GM18507 (cell line): ENCODE measurements around the gene TMC3.

Experiments used
- DNase-seq: peaks from one replicate; pipeline ENCODE4 v3.0.0; 2011; ENCODE audit warnings: low read depth; ENCODE audit not compliant: insufficient read length; ENCODE audit errors: extremely low spot score
- FAIRE-seq: peaks from 2 replicates; lab custom pipeline; 2011; peaks lifted over from hg19 to GRCh38; lab: Jason Lieb, UNC

TMC3 gene

DNA sequence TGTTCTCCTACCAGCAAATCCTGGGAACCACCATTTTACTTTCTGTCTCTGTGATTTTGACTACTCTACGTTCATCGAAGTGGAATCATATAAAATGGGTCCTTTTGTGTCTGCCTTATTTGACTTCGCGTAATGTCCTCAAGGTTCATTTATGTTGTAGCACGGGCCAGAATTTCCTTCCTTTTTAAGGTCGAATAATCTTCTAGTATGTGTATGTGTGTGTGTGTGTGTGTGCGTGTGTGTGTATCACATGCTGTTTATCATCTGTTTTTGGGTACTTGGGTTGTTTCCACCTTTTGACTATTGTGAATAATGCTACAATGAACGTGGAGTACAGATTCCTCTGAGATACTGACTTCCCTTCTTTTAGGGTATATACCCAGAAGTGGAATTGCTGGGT is 85.4 kb downstream of the TMC3 start:
- FAIRE-seq (peak; percentile 39), DNase-seq (no peak)

DNA sequence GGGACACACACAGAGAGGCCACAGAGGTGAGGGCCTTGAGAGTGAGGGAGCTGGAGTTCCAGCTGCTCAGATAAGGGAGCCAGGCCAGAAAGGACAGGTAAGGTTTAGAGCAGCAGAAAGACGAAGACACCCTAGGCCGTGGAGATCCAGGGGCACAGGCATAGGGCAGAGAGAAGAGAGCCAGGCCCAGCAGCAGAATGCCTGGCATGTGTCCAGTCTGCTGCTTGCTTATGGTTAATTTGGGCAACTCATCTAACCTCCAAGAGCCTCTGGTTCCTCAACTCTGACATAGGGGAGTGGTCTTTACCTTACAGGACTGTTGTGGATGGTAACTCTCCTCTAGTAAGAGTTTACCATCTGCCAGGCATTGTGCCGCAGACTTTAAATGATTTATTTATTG is 86.0 kb downstream of the TMC3 start:
- FAIRE-seq, result no peak

DNA sequence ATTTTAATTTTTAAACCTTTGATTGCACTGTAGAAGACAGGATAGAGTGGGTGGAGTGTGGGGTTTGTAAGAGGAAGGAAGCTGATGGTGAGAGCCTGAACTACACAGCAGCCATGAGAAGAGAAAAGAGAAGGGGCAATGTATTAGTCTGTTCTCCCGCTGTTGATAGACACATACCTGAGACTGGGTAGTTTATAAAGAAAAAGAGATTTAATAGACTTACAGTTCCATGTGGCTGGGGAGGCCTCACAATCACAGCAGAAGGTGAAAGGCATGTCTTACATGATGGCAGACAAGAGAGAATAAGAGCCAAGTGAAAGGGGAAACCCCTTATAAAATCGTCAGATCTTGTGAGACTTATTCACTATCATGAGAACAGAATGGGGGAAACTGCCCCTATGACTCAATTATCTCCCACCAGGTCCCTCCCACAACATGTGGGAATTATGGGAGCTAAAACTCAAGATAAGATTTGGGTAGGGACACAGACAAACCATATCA is 87.3 kb downstream of the TMC3 start:
- no peak for DNase-seq
- FAIRE-seq, result peak; percentile 80

More for the DNA sequence above, 86.0 kb downstream of the TMC3 start:
- DNase-seq, result no peak

GRCh38 chr15:81285461-81285860 is 88.6 kb downstream of the TMC3 start:
- DNase-seq (no peak), FAIRE-seq (peak; percentile 46)

DNA sequence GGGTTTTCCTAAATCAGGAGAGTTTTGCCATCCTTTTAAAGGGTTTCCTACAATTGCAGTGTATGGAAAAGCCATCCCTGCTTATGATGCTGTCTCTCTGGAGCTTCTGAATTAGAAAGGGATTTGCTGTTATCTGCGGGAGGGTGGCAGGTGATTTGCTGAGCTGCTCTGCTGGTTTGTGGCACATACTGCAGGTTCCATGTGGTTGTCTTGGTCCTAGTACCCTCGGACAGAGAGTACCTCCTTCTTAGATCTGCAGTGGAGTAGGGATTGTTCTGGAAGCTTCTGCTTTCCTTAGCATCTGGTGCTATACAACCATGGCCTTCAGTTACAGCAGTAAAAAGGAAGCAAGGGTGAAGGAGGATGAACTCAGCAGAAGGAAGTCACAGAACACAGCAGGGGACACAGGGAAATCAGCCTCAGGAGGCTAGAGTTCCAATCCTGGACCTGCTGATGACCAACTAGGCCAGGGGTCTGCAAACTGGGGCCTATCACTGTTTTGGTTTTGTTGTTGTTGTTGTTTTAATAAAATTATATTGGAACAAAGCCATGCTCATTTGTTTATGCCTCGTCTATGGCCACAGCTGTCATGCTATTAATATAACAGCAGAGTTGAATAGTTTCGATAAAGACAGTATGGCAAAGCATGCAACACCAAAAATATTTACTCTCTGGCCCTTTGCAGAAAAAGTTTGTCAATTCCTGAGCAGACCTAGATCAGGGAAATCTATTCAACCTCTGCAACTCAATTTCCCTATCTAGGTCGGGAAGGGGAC is 89.6 kb downstream of the TMC3 start:
- peak; percentile 83 for FAIRE-seq
- no peak for DNase-seq

DNA sequence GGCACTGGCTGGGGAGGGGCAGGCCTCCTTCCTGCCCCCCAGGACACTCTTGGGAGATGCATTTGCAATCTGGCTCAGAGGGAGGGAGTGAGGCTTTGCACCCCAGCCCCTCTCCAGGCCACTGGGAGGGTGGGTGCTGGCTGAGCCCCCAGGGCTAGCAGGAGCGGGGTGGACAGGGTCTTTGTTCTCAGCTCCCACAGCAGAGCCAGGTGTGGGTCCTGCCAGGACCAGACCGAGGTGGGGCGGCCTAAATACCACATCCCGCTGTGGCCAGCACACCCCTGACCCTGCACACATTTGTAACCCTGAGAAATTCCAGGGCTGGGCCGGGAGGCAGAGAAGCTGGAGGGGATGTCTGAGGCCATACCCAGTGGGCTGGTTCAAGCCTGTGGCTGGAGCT is 91.1 kb downstream of the TMC3 start:
- DNase-seq (no peak), FAIRE-seq (no peak)

- no peak for DNase-seq
- no peak for FAIRE-seq
Measured at GRCh38 chr15:81282606-81282895, 91.5 kb downstream of the TMC3 start.

DNA sequence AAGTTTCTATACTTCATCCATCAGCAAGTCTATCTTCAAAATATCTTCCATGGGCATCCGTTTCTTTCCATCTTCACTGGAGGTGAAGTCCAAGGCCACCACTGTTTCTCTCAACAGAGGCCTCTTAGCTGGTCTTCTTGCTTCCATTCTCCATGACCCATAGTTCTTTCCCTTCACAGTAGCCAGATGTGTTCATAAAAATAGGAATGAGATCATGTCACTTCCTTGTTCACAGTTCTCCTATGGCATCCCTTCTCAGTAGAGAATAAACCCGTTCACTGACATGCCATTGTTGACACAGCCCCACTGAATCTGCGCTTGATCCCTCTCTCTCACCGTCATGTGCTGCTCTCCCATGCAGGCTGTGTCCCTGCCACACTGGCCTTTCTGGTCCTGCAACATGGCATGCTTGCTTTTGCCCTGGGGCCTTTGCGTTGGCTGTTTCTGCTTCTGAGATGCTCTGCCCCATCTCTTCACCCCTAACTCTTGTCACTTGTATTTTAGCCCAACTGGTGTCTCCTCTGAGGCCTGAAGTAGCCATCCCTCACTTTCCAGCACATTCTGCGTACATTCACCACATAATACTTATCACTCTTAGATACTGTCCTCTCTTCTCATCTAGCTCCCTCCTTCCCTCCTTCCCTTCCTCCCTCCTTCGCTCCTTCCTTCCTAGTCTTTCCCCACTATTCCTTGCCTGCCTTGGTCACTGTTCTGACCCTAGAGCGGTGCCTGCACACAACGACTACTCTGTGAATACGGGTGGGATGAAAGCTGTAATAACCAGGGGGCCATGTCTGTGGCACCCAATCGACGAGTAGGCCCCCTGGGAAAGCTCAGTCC is 92.0 kb downstream of the TMC3 start:
- no peak for FAIRE-seq
- DNase-seq, result no peak

GRCh38 chr15:81281456-81281735 is 92.6 kb downstream of the TMC3 start:
- FAIRE-seq (no peak), DNase-seq (no peak)
